BE2C (cell line): ENCODE measurements around the gene STK32C.

Experiments used
- DNase-seq: peaks from one replicate; pipeline ENCODE4 v3.0.0-alpha.2; 2020
- H3K27me3 ChIP-seq: fragments of 250-450 bp; sonication (Bioruptor Pico); 2 replicates; pipeline ENCODE4 v1.5.1; 2020; ENCODE audit warnings: mild to moderate bottlenecking
- H3K36me3 ChIP-seq: fragments of 250-450 bp; sonication (Bioruptor Pico); 2 replicates; pipeline ENCODE4 v1.5.1; 2020; ENCODE audit warnings: mild to moderate bottlenecking
- H3K4me1 ChIP-seq: fragments of 250-450 bp; sonication (Bioruptor Pico); 2 replicates; pipeline ENCODE4 v1.5.1; 2020
- H3K4me3 ChIP-seq: 2 replicates; pipeline ENCODE4 v1.5.1; 2011; ENCODE audit warnings: low read depth, low read length
- H3K9me3 ChIP-seq: fragments of 250-450 bp; sonication (Bioruptor Pico); 2 replicates; pipeline ENCODE4 v1.5.1; 2020
- CTCF ChIP-seq: IDR thresholded peaks from 2 replicates; pipeline ENCODE4 v1.5.1; 2012; ENCODE audit warnings: mild to moderate bottlenecking, low read depth, low read length

Gene STK32C

GRCh38 chr10:132263866-132264265, 43.9 kb downstream of the STK32C start:
- Histone ChIP-seq H3K4me1 (no peaks in the 10 kb centered on the region), H3K9me3 (no peaks in the 10 kb centered on the region), H3K4me3 (no peak overlapping the region), H3K27me3 (no peaks in the 10 kb centered on the region), H3K36me3 (no peaks in the 10 kb centered on the region)
- no peak for DNase-seq
- no peak for TF ChIP-seq CTCF

GRCh38 chr10:132259702-132260482, 47.9 kb downstream of the STK32C start:
- Histone ChIP-seq H3K4me1 (no peaks in the 10 kb centered on the region), H3K4me3 (no peak overlapping the region), H3K36me3 (no peaks in the 10 kb centered on the region), H3K27me3 (no peaks in the 10 kb centered on the region), H3K9me3 (no peaks in the 10 kb centered on the region)
- no peak for TF ChIP-seq CTCF
- DNase-seq: no peak

- H3K36me3 ChIP-seq: no peaks in the 10 kb centered on the region
- no peak for DNase-seq
- H3K27me3 ChIP-seq: no peaks in the 10 kb centered on the region
- no peak for TF ChIP-seq CTCF
- no peaks in the 10 kb centered on the region for H3K9me3 ChIP-seq
- H3K4me1 ChIP-seq: no peaks in the 10 kb centered on the region
- H3K4me3 ChIP-seq: no peak overlapping the region
Measured at GRCh38 chr10:132258423-132258822, 49.3 kb downstream of the STK32C start.

GRCh38 chr10:132257907-132258306, 49.8 kb downstream of the STK32C start:
- no peak for TF ChIP-seq CTCF
- no peaks in the 10 kb centered on the region for H3K27me3 ChIP-seq
- no peaks in the 10 kb centered on the region for H3K9me3 ChIP-seq
- H3K4me1 ChIP-seq: no peaks in the 10 kb centered on the region
- no peaks in the 10 kb centered on the region for H3K36me3 ChIP-seq
- no peak for DNase-seq
- H3K4me3 ChIP-seq: no peak overlapping the region

- Histone ChIP-seq H3K9me3 (no peaks in the 10 kb centered on the region), H3K4me1 (no peaks in the 10 kb centered on the region), H3K4me3 (no peak overlapping the region), H3K36me3 (no peaks in the 10 kb centered on the region), H3K27me3 (no peaks in the 10 kb centered on the region)
- DNase-seq: no peak
- no peak for TF ChIP-seq CTCF
Measured at GRCh38 chr10:132257271-132257670, 50.5 kb downstream of the STK32C start.

- Histone ChIP-seq H3K9me3 (no peaks in the 10 kb centered on the region), H3K27me3 (no peaks in the 10 kb centered on the region), H3K4me3 (no peak overlapping the region), H3K4me1 (no peaks in the 10 kb centered on the region), H3K36me3 (no peaks in the 10 kb centered on the region)
- DNase-seq: no peak
- TF ChIP-seq CTCF: no peak
Measured at GRCh38 chr10:132256866-132257265, 50.9 kb downstream of the STK32C start.
